NCI-H1105 treated with DMSO at 0.1 percent for 48 hours (cell line): Measurements from ENCODE around the gene FOXL2NB.

ENCODE experiments used
- DNase-seq: peaks from one replicate; lab custom pipeline; 2025; lab: John Stamatoyannopoulos, UW

Gene FOXL2NB

DNA sequence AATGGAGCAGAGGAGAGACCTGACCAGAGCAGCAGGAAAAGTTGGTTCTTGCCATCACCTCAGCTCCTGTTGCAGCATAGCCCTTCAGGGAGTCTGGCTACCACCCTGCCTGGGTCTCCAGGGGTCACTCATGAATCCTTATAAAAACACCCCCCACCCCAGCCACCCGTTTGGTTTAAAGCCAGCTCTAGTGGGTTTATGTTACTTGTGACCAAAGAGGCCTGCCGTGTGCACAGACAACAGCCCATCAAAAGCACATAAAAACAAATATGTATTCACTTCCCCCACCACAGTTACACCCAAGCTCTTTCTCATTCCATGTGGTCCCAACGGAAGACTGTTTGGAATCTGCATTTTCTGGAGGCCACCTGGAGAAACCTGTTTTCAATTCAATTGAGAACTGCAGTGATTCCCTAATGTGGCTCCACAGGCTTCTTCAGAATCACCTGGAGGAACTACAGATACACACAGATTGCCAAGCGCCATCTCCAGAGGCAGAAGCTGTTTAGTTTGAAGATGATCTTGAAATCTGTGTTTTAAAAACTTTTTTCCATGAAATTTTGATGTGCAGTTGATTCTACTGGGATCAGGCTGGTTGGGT lies 13.8 kb upstream of the FOXL2NB start:
- no peak for DNase-seq

DNA sequence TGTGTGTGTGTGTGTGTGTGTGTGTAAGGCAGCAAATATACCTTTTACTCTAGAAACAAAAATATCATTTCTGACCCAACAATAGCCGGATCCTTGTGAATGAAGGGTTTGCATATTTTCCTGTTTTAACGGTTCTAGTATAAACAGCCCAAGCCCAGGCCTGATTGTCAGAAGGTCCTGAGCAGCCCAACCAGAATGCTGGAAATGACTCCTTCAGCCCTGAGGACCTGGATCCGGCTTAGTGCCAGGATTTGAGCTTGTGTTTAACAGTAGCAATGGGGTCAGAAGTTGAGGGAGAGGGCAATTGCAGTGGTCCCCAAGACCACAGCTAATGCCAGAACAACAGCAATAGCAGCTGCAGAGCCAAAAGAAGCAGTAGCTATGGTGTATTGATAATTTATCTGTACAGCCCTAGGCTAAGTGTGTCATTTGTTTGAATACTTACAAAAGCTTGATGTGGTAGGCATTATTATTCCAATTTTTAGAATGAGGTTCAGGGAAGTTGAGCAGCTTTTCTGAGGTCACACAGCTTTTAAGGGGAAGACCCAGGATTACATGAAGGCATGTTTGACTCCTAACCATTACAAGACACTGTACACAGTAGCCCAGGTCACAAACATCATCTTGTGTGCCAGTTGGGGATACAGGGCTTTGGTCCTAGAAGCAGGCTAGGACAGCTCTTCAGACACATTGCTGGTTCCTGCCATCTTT lies 12.9 kb upstream of the FOXL2NB start:
- DNase-seq, result no peak

GRCh38 chr3:138935505-138935862 lies 11.5 kb upstream of the FOXL2NB start:
- DNase-seq, result no peak

DNA sequence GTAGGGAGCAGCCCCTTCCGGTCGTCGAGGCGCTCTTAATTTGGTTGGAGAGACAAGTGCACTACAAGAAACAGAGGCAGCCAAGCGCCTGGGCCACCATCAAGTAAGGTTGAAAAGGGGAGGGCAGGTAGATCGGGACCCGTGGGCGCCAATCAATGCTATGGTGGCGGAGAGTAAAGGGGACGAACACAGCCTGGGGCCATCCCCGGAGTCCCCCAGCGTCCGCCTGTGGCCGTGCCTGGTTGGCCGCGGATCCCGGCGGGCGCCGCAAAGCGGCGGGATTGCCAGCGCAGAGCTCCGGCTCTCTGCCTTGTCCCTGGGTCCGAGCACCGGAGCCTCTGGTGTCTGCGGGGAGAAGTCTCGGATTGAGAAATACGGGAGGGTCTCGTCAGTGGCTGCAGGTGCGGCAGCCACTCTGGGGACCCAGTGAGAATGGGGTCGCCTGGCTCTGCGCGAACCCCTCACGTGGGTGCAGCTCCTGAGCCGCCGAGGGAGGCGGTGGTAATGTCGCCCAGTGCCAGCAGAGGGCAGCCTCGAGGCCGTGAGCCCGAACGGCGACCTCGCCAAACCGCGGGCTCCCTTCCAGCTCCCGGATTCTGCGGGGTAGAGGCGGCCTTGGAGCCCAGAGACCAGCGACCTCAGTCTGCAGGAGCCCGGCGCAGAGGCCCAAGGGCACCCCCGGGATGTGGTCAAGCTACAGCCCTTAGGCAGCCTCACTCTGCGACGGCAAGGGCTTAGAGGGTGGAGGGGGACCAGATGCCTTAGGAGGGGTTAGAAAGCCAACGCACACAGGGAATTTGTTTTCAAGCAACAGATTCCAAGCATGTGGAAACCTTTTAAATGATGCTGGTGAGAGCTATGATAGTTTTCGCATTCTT lies 10.9 kb upstream of the FOXL2NB start:
- DNase-seq, result peak; percentile 67

- DNase-seq, result no peak
These were observed 10.0 kb upstream of the FOXL2NB start for GRCh38 chr3:138936741-138937689.

DNA sequence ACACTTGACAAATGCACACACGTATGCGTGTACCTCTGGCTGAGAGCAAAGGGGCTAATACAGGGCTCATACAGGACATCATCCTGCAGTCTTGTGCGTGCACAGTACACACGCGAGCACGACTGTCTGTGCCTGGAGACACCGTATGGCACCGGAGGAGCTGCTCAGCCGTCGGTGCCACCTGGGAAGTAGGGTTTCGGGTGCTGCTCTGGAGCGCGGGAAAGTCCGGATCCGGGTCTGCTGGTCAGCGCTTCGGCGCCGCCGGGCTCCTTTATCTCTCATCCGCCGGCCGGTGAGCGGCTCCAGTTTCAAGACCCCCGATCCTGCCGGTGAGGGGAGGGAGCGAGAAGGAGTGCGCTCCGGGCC lies 9.3 kb upstream of the FOXL2NB start:
- no peak for DNase-seq

DNA sequence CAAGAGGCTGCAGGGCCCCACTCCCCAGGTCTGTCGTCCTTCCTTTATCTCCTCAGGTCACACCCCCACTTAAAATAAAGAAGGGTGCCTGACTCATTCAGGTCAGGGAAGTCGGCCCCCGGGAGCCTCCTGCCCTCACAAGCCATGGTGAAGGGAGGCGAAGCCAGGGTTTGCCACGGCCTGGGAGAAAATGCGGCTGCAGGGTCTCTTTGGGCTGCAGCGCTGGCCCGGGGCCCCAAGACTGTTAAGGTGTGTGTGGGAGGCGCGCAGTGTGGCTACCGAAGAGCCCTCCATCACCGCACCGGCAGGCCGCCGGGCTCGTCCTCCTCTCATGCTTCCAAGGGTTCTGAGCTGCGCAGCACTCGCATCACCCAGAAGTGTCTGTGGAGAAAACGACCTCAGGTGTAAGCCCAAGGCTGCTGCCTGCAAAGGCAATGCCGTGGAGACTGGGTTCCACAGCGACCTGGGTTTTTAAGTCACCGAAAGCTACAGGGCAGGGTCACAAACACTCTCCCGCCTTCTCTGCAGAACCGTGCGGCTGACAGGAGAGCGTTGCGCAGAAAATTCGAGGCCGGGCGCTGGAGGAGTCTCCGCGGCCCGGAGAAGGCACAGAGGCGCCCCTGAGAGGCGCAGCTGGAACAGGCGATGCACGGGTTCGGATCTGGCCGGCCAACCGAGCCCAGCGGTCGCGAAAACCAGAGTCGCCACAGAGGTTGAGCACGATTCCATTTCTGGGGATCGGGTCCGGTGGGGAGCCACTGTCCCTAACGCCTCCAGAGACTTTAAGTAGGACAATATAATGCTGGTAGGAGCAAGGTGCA lies 8.8 kb upstream of the FOXL2NB start:
- DNase-seq, result no peak

- no peak for DNase-seq
These were observed 8.0 kb upstream of the FOXL2NB start for GRCh38 chr3:138938877-138939560.

DNA sequence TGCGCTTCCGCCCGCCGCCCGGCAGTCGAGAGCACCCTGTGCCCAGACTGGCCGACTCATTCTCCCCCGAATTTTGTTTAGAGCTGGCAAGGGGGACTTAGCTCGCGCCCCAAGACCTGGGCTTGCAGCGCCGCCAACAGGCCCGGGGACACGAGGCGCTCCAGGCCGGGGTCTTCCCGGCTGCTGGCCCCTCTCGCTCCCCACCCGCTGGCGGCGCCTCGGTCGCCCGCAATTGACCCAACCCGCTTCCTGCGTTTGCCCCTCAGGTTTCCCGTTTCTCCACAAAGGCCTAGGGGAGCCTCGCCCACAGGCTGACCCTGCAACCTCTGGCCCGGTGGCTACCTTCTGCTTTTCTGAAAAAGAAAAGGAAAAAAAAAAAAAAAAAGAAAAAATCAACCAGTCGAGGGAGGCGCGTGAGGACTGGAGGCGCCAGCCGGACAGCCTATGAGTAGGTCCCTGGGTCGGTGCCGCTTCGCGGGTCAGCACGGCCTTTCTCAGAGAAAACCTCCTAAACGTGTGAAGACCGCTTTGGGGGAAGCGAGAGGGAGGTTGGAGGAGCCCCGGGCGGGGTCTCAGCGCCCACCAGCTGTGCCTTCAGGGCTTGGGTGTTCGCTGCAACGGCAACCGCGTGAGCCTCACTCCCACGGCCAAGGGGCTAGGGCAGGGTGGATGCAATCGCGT lies 7.3 kb upstream of the FOXL2NB start:
- DNase-seq, result no peak

GRCh38 chr3:138940446-138940845 lies 6.6 kb upstream of the FOXL2NB start:
- no peak for DNase-seq

- no peak for DNase-seq
These were observed 5.6 kb upstream of the FOXL2NB start for GRCh38 chr3:138941259-138941885.

DNA sequence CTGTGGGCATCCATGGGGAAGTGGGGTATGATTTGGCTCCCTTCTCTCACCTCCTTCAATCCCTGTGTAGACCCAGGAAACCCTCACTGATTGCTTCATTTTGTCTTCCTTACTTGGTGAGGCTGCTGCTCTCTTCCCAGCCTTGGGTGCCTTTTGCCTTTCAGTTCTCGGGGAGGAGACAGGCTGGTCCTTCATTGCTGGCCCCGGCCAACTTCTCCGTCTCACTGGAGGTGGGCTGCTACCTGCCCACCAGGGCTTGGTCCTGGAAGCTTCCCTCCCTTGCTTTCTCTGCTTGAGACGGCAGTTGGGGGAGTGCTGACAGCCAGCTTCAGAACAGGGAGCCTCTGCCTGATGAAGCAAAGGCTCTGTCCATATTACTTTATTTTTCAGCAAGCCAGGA lies 4.7 kb upstream of the FOXL2NB start:
- DNase-seq, result no peak

- DNase-seq, result no peak
These were observed 4.0 kb upstream of the FOXL2NB start for GRCh38 chr3:138942861-138943623.

DNA sequence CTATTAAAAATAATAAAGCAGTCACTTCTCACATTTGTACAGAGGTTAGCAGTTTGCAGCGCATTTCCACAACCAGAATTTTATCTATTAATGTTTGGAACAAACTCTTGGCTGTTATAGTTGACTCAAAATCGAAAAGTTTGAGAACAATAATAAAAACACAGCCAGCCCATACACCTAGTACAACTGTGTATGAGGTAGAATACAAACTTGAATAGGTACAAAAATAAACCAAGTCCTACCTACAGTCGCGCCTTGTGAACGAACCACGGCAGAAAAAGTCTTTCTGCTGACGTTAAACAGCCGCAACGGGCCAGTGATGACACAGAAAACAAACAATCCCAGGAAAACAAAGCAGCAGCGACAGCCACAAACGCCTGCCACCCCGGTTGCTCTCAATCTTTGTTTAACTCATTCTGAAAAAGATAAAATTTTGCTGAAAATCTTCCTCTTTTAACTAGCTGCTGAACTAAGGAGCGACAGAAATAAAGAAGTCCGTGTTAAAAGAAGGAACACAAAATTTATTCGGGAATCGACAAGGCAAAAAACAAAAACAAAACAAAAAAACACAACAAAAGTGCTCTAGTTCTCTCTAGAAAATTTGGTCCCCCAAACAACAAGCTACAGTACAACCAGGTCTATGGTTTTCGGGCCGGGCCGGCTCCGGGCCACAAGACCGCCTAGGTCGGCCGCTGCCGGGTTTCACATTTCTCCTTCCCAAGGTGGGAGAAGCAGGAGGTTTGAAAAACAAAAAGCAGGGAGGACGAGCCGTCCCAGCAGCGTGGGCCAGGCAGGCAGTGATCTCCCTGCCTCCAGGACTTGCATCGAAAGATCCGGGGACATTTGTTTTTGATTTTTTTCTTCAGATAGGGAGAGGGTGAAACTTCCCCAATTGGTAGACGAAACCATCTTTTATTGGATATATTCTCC lies 3.0 kb upstream of the FOXL2NB start:
- no peak for DNase-seq

- DNase-seq, result no peak
These were observed 2.4 kb upstream of the FOXL2NB start for GRCh38 chr3:138944654-138944928.

DNA sequence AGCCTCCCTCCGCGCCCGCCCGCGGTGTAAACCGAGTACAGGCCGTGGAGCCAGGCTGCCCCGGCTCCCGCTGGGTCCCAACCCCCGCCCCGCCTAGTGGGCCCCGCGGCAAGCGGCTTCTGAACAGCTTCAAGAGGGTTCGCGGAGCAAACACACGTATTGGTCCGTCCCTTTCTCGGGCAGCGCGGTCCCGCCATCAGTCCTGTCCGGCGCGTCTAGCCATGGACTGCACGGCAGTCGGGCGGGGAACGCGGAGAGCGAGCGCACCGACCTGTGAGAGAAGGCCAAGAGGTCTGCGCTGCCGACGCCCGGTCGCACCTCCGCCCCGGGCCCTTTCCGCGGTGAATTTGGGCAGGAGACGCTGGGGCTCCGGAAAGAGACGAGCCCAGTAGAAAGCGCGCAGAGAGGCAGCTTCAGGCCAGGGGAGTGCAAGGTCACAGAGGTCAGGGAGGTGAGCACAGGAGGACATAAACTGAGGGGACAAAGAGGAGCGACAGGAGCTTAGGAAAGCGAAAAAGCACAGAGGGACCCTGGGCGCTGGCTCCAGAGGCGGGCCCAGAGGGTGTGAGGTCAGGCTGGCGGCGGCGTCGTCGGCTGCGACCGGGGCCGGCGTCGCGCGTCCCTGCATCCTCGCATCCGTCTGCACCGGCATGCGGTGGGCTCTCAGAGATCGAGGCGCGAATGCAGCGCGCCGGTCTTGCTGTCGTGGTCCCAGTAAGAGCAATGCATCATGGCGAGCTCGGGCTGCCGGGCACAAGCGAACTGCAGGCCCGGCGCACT lies 1.9 kb upstream of the FOXL2NB start:
- DNase-seq, result peak; percentile 31
